Stimulated activated naive CD8-positive, alpha-beta T cell treated with anti-CD3 and anti-CD28 coated beads, Interleukin-15, amount 100 ng/mL, for 72 hours (primary cell): ENCODE data around the gene MEX3B.

Experiments
- ATAC-seq: fragments of 150-1000 bp; cut with Tn5 transposase; 2 replicates; pipeline ENCODE4 v1.10.0; 2021; ENCODE audit warnings: mild to moderate bottlenecking, moderate library complexity
- DNase-seq, 2 donors: peaks; one replicate each; pipeline ENCODE4 v3.0.0; 2021 to 2022
- H3K27ac Mint-ChIP-seq, 2 donors: one replicate each; pipeline ENCODE4 v1.8.0; 2022; ENCODE audit warnings: mild to moderate bottlenecking in 2 of 2, mixed read lengths in 2 of 2, moderate library complexity in 2 of 2
- H3K27me3 Mint-ChIP-seq: one replicate; pipeline ENCODE4 v1.8.0; 2022; ENCODE audit warnings: mixed read lengths
- H3K4me1 Mint-ChIP-seq: one replicate; pipeline ENCODE4 v1.8.0; 2022; ENCODE audit warnings: mild to moderate bottlenecking, mixed read lengths
- H3K4me3 Mint-ChIP-seq, 2 donors: one replicate each; pipeline ENCODE4 v1.8.0; 2022; ENCODE audit warnings: mild to moderate bottlenecking in 2 of 2, mixed read lengths in 2 of 2, moderate library complexity in 1 of 2
- H3K9me3 Mint-ChIP-seq, 2 donors: one replicate each; pipeline ENCODE4 v1.8.0; 2022; ENCODE audit warnings: mixed read lengths in 2 of 2

The MEX3B gene

DNA sequence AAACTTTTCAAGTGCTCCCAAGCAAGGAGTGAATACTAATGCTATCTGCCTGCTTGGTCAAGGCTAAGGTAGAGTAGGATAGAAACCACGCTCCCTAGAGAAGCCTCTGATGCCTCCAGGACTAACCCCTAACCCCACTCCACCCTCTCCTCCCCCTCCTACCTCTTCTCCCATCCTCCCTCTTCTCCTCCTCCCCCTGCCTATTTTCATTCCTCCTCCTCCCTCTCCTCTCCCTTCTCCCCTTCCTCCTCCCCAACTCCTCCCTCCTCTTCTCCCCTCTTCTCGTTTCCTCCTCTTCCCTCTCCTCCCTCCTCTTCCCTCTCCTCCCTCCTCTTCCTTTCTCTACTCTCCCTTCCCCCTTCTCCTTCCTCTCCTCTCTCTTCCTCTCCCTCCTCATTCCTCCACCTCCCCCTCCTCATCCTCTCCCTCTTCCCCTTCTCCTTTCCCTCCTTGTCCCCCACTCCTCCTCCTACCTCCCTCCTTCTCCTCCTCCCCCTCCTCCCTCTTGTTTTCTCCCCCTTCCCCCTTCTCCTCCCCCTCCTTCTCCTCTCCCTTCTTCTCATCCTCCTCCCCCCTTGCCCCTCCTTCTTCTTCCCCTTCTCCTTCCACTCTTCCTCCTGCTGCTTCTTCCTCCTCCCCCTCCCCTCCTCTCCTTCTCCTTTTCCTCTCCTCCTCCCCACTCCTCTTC is 12.8 kb upstream of the MEX3B start:
- Mint-ChIP-seq H3K4me3 (no peak overlapping the region), H3K4me1 (peaks cover 12% of the 10 kb centered on the region), H3K27me3 (peaks cover 82% of the 10 kb centered on the region), H3K27ac (no peak overlapping the region), H3K9me3 (no peaks in the 10 kb centered on the region)
- ATAC-seq (no peak), DNase-seq (no peak)

DNA sequence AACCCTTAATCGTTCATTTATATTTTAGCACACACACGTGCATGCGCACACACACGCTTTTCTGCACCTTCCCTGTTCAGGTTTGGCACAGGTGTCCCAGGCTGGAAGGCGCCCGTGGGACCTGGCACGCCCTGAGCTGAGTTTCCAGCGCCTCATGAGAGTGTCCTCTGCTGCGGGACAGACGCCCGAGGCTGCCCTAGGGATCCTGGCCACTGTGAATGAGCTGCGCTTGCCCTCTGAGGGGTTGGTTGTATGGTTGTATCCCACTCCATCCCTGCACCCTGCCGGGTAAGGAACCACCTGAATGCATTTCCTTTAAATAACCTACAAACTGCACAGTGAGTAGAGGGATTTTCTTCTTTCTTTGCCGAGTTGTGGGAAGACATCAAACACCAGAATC is 12.2 kb upstream of the MEX3B start:
- Mint-ChIP-seq H3K27me3 (peaks cover 82% of the 10 kb centered on the region), H3K9me3 (no peaks in the 10 kb centered on the region)

DNA sequence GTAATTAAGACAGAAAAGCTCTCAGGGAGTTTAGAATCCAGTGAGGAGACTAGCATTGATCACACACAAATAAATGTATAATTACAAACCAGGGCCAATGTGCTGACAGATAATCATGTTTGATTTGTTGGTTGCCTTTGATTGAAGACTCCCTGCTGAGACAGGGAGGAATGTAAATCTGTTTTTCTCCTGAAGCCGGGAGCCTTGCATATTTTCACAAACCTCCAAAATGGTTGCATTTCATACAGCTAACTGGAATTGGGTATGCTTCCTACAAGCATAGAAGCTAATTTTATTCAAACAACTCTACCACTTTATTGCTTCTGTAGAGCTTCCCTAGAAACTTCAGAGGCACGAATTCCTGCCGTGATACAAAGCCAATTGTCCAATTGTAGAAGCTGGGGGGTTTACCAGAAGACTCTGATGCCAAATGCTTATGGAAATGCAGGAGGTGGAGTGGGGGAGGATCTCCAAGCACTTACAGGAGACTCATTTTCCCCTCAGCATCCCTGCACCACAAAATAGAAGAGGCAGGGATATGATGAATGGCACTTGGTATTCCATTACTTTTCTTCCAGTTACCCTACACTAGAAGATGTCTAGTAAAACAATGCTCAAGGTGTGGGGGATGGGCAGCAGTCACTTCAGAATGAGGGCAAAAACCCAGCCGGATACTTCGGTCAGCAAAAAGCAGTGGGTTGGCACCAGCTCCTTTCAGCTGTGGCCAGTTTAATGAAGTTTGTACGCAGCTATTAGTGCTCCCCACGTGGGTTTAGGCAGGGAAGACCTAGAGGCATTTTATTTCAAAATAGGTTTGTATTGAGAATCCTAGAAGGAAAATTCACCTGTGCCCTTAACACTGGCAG is 11.4 kb upstream of the MEX3B start:
- Mint-ChIP-seq H3K4me1 (peaks cover 5% of the 10 kb centered on the region), H3K9me3 (no peaks in the 10 kb centered on the region), H3K27ac (no peak overlapping the region), H3K4me3 (no peak overlapping the region), H3K27me3 (peaks cover 75% of the 10 kb centered on the region)
- ATAC-seq: no peak
- DNase-seq: no peak

More for the DNA sequence above, 12.2 kb upstream of the MEX3B start:
- no peak overlapping the region for H3K4me3 Mint-ChIP-seq
- ATAC-seq (no peak), DNase-seq (no peak)
- H3K27ac Mint-ChIP-seq: no peak overlapping the region
- H3K4me1 Mint-ChIP-seq: peaks cover 12% of the 10 kb centered on the region

DNA sequence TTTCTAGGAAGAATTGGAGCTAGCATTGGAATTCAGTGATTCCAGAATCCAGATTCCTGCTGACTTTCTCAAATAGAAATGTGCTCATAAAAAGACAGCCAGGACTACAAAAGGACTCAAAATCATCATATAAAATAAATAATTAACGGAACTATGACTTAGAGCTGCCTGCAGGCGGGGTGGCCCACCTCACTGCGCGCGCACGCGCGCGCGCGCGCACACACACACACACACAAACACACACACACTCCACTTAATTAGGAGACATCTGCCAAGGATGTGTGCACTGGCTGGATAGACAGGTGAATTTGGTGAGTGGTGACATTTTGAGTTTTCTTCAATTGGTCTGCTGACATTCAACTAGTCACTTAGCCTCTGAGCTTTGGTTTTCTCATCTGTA is 6.9 kb upstream of the MEX3B start:
- Mint-ChIP-seq H3K4me1 (peaks cover 4% of the 10 kb centered on the region), H3K27ac (no peak overlapping the region), H3K9me3 (no peaks in the 10 kb centered on the region), H3K4me3 (no peak overlapping the region), H3K27me3 (peaks cover 57% of the 10 kb centered on the region)
- ATAC-seq (no peak), DNase-seq (no peak)

DNA sequence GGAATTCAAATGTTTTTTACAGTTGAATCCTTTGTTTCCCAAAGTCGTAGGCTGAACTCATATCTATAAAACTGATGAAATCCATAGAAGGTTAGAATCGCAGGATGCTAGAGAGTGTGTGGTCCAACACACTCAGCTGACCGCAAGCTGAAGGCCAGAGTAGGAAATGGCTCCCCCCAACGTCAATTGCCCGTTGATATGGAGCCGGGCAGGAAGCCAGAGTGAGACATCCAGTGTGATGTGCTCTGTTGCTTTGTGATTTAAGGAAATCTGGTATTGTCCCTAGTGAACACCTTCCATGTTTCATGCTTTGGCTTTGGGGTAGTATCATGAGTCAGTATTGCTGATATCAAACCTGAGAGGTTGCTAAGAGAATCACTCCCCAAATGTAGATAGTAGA is 5.8 kb upstream of the MEX3B start:
- DNase-seq: no peak
- no peak overlapping the region for H3K4me3 Mint-ChIP-seq
- no peaks in the 10 kb centered on the region for H3K9me3 Mint-ChIP-seq
- no peak for ATAC-seq
- H3K27ac Mint-ChIP-seq: no peak overlapping the region
- peaks cover 53% of the 10 kb centered on the region for H3K27me3 Mint-ChIP-seq
- H3K4me1 Mint-ChIP-seq: peaks cover 10% of the 10 kb centered on the region

DNA sequence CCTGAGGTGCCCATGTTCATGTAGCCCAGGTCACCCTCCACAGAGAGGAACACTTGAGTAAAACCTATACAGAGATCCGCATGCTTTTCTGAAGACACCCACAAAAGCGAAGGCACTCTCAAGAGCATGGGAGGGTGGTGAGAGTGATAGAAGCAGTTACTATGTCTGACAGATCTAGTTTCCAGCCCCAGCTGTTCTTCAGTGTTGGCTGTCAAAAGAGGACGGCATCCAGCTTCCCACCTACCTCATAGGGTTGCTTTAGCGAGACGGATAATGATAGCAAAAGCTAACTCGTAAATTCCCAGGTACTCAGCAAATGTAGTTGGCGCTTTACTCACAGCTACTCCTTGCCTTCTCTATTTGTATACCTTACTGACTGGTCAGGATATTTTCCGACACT is 3.0 kb upstream of the MEX3B start:
- H3K4me1 Mint-ChIP-seq: peaks cover 24% of the 10 kb centered on the region
- no peaks in the 10 kb centered on the region for H3K9me3 Mint-ChIP-seq
- peaks cover 47% of the 10 kb centered on the region for H3K27me3 Mint-ChIP-seq
- no peak overlapping the region for H3K27ac Mint-ChIP-seq
- H3K4me3 Mint-ChIP-seq: no peak overlapping the region
- ATAC-seq (no peak), DNase-seq (no peak)

DNA sequence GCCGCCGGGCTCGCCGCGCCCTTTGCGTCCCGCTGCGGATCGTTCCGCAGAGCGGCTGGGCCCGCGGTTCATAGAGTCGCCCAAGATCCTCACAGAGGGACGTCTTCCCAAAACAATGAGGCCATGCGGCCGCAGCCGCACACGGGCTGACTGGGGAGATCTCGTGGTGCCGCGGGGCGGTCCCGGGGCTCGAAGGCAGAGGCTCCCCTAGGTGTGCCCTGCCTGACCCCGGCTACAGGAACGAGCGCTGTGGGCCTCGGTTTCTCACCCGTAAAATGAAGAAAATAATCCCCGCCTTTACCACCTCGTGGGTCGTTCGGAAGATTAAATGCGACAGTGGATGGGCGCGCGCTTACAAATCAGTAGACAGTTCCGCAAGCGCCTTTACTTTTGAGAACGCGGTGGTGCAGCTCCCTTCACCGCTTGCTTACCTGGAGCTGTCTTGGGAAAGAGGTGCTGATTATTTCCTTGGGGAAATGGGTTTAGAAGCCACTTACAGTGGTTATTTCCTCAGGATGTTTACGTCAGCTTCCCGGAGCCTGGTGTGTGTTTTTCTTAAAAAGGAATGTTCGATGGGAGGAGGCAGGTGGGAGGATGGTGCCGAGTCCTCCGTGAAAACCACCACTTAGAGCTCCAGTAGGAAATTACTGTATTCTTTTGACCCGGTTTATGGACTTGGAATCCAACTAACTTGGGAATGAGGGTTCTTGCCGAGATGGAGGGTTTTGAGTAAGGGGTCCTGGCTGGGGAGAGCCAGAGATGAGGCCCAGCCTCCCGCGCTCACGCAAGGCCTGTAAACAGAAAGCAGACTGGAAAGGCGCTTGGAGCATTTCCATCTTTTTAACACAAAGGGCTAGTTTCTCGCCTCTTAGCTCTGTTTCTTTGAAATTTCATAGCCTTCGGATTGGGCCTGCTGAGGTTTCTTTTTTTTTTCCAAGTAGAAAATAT is 1.9 kb upstream of the MEX3B start:
- no peak for DNase-seq
- peak overlapping the region in 1 of 2 donors; percentile 40 for H3K27ac Mint-ChIP-seq
- H3K4me3 Mint-ChIP-seq: peak overlapping the region; percentile 83 to 94
- peak; percentile 7 for ATAC-seq
- H3K4me1 Mint-ChIP-seq: peaks cover 30% of the 10 kb centered on the region
- H3K27me3 Mint-ChIP-seq: peaks cover 45% of the 10 kb centered on the region
- no peaks in the 10 kb centered on the region for H3K9me3 Mint-ChIP-seq

DNA sequence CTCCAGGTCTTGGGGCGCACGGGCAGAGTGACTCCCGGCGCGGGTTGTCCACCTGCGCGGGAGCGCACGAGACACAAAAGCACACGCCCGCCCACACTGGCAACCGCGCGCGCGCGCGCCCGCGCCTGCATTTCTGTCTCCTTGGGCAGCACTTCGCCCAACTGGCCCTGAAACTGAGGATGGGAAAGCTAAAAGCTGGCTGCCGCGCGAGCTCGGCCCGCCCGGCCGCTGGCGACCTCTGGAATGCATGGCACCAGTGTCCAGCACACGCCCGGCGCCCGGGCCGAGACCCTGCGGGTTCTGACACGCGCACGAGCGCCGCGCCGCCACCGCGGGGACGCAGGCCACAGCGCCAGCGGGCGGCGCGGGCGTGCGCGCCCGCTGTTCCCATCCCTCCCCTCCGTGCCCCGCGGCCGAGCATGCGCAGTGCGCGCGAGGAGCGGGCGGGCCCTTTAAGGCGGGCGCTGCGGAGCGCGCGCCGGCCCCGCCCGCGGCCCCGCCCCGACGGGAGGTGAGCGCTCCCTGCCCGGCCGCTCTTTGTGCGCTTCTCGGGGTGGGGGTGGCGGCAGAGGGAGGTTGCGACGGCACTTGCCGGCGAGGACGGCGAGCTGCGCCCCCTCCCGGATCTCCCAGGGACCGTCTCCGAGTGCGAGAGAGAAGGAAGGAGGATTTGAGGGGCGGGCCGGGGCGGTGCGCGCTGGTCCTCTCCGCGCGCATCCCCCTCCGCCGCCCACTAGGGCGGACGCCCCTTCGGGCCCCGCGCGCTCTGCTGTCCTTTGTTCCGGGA is 1.0 kb upstream of the MEX3B start:
- Mint-ChIP-seq H3K4me1 (peaks cover 30% of the 10 kb centered on the region), H3K4me3 (peak overlapping the region; percentile 89 to 94), H3K9me3 (no peaks in the 10 kb centered on the region), H3K27ac (peak overlapping the region; percentile 72 to 92), H3K27me3 (peaks cover 45% of the 10 kb centered on the region)
- ATAC-seq (peak; percentile 84), DNase-seq (peak; percentile 94 to 95)

DNA sequence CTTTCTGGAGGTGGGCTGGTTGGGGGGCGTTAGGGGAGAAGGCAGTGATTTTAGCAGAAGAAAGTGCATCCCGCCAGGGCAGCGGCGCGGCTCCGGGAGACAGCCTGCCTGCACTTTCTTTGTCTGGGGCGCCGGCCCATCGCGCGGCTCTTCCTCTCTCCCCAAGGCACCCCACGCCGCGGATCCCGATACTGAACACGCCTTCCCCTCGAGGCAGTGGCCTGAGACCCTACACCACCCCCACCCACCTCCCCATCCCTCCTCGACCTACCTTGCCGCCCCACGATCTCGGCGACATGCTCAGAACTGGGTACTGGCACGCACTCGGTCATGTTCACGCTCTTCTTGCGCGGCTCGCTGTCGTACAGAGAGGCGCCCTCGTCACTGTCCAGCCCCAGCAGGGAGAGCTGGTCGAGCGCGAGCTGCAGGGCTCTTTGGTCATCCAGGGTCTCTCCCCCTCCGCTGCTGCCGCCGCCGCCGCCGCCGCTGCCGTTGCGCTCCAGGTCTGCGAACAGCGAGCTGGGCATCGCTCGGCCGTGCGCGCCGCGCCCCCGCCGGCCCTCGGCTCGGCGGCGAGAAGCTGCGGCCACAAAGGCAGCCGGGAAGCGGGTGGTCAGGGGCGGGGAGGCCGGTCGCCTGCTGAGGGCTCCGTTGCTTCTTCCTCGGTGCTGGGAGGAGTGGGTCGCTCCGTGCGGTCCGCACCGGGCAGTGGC is 483 bp downstream of the MEX3B start:
- H3K9me3 Mint-ChIP-seq: no peaks in the 10 kb centered on the region
- peak overlapping the region in 1 of 2 donors; percentile 63 for H3K27ac Mint-ChIP-seq
- peak; percentile 40 to 45 for DNase-seq
- H3K4me3 Mint-ChIP-seq: peak overlapping the region; percentile 92 to 94
- ATAC-seq: no peak
- peaks cover 30% of the 10 kb centered on the region for H3K4me1 Mint-ChIP-seq
- peaks cover 45% of the 10 kb centered on the region for H3K27me3 Mint-ChIP-seq

DNA sequence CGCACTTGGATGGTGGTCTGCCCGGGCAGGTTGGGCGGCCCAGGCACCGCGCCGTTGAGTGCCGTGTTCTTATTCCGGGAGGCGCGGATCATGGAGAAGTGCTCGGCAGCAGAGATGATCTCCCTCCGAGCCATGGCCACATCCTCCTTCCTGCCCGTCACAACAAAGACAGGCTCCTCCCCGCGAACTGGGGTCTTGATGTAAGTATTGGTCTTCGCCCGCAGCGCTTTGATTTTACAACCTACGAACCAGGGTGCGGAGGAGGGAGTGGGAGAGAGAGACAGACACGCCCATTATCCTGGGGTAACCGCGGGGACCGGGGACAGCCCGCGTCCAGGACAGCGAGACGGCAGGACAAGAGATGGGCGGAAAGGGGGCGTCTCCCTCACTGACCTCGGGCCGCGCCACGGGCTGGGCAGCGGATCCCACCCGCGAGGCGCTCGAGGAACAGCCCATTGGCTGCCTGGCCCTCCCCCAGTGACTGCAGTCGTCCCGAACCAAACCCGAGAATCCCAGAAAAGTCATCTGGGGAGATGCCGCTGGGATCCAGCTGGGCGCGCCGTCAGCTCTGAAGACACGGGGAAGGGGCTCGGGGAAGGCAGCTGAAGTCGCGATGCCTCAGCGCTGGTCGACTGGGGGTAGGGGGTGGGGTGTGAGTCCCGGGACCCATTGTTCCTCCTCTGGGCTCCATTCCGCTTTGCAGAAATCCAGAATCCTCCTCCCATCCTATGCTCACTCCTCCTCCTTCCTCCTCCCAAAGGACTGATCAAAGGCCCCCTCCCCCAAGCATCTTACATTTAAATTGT is 1.2 kb downstream of the MEX3B start:
- ATAC-seq (no peak), DNase-seq (peak; percentile 32 to 39)
- Mint-ChIP-seq H3K9me3 (no peaks in the 10 kb centered on the region), H3K4me3 (peak overlapping the region; percentile 92 to 94), H3K27ac (peak overlapping the region in 1 of 2 donors; percentile 50), H3K27me3 (peaks cover 38% of the 10 kb centered on the region), H3K4me1 (peaks cover 30% of the 10 kb centered on the region)

DNA sequence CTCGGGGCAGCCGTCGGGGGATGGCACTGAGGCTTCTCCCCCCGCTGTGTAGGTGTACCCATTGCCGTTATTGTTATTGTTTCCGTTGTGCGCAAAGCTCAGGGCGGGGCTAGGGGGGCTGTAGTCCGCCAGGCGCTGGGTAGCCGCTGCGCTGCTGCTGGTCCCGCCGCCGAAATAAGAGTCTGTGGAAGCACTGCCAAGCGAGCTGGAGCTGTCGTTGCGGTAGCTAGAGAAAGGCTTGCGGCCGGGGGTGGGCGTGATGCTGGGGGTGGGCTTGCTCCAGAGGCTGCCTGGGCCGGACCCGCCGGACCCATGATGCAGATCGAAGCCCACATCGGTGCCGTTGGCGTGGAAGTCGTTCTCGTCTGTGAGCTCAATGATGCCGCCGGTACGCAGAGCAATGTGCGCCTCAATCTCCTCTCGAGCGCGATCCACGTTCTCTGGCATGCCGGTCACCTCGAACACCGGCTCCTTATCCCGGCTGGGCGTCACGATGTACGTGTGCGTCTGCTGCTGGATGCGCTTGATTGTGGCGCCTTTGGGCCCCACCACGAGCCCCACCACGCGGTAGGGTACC is 1.9 kb downstream of the MEX3B start:
- Mint-ChIP-seq H3K4me1 (peaks cover 30% of the 10 kb centered on the region), H3K27ac (no peak overlapping the region), H3K27me3 (peaks cover 32% of the 10 kb centered on the region), H3K4me3 (peak overlapping the region; percentile 92 to 94), H3K9me3 (no peaks in the 10 kb centered on the region)
- ATAC-seq (no peak), DNase-seq (no peak)

DNA sequence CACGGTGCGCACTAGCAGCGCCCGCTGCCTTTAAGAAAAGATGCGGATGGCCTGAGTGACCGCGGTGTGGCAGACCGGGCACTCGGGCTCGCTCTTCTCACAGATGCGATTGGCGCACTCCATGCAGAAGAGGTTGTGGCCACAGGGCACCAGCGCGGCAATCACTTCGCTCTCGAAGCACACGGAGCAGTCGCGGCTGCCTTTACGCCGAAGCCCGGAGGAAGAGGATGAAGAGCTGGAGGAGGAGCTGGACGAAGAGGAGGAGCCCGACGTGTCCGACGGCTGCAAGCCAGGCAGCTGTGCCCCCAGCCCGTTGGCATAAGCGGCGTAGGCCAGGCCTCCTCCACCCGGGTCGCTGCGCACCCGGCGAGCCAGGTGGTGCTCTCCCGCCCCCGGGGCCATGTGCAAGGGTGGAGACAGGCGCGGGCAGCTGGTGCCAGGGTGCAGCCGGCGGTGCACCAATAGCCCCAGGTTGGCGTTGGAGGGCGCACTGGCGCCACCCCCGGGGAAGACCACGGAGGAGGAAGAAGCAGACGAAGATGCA is 2.6 kb downstream of the MEX3B start:
- Mint-ChIP-seq H3K27ac (peak overlapping the region in 1 of 2 donors; percentile 46), H3K27me3 (peaks cover 26% of the 10 kb centered on the region), H3K4me3 (peak overlapping the region; percentile 45 to 94), H3K9me3 (no peaks in the 10 kb centered on the region), H3K4me1 (peaks cover 30% of the 10 kb centered on the region)
- no peak for ATAC-seq
- DNase-seq: no peak

DNA sequence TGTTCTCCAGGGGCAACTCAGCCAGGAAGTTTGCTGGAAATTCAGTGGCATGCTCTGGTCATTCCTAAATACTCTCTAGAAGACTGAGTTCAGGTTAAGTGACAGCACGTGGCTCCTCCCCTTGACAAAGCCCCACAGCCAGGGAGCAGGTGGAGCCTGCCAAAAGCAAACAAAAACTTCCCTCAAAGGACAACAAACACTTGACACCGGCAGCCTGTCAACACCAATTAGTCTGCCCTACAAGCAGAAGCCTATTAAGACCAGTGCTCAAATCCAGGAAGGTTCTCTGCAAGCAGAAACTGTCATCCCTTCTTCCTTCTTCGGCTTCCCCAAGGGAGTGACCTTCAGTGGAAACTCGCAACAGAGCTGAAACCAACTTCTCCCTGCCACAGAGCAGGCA is 5.0 kb downstream of the MEX3B start:
- Mint-ChIP-seq H3K27me3 (peaks cover 14% of the 10 kb centered on the region), H3K4me1 (peaks cover 21% of the 10 kb centered on the region)
- DNase-seq: no peak

More for the DNA sequence above, 5.0 kb downstream of the MEX3B start:
- no peaks in the 10 kb centered on the region for H3K9me3 Mint-ChIP-seq
- H3K4me3 Mint-ChIP-seq: no peak overlapping the region
- ATAC-seq: no peak
- H3K27ac Mint-ChIP-seq: no peak overlapping the region
